H9 (cell line): ENCODE measurements around the gene RRAGD. TPM values are rescaled to one million over a fixed set of nuclear protein-coding genes. Genes with fewer than 3 reads are reported as not detected.

Source experiments
- DNase-seq: peaks from one replicate; pipeline ENCODE4 v3.0.0-alpha.2; 2017
- H2AFZ ChIP-seq: one replicate; pipeline ENCODE4 v1.6.1; 2013; ENCODE audit warnings: mild to moderate bottlenecking, low read length, control low read depth, moderate library complexity
- H2AK5ac ChIP-seq: 2 replicates; pipeline ENCODE4 v1.6.1; 2013; ENCODE audit warnings: low read length, control low read depth, mixed read lengths; ENCODE audit not compliant: insufficient read length
- H2BK120ac ChIP-seq: one replicate; pipeline ENCODE4 v1.6.1; 2013; ENCODE audit warnings: low read depth, mild to moderate bottlenecking, low read length, control low read depth, inconsistent platforms; ENCODE audit not compliant: poor library complexity, severe bottlenecking
- H2BK12ac ChIP-seq: 2 replicates; pipeline ENCODE4 v1.6.1; 2013; ENCODE audit warnings: low read length, control low read depth, mixed read lengths, low read depth; ENCODE audit not compliant: insufficient read length
- H2BK15ac ChIP-seq: 2 replicates; pipeline ENCODE4 v1.6.1; 2013; ENCODE audit warnings: low read depth, low read length, control low read depth
- H2BK20ac ChIP-seq: one replicate; pipeline ENCODE4 v1.6.1; 2013; ENCODE audit warnings: low read depth, mild to moderate bottlenecking, low read length, control low read depth, inconsistent platforms; ENCODE audit not compliant: poor library complexity, severe bottlenecking
- H2BK5ac ChIP-seq: 2 replicates; pipeline ENCODE4 v1.6.1; 2013; ENCODE audit warnings: low read length, control low read depth, mixed read lengths; ENCODE audit not compliant: insufficient read length
- H3K14ac ChIP-seq: 2 replicates; pipeline ENCODE4 v1.6.1; 2013; ENCODE audit warnings: low read length, control low read depth; ENCODE audit not compliant: insufficient read depth
- H3K18ac ChIP-seq: 2 replicates; pipeline ENCODE4 v1.6.1; 2013; ENCODE audit warnings: low read depth, mild to moderate bottlenecking, mixed read lengths, low read length, control low read depth; ENCODE audit not compliant: insufficient read length
- H3K23ac ChIP-seq: 2 replicates; pipeline ENCODE4 v1.6.1; 2013; ENCODE audit warnings: low read length, control low read depth, mixed read lengths, low read depth; ENCODE audit not compliant: insufficient read length
- H3K23me2 ChIP-seq: 2 replicates; pipeline ENCODE4 v1.6.1; 2013; ENCODE audit warnings: low read depth, mild to moderate bottlenecking, mixed read lengths, low read length, control low read depth; ENCODE audit not compliant: insufficient read length, poor library complexity, severe bottlenecking
- H3K27ac ChIP-seq: 2 replicates; pipeline ENCODE4 v1.5.1; 2013; ENCODE audit warnings: low read length, control low read depth, mixed read lengths, low read depth; ENCODE audit not compliant: insufficient read length
- H3K27me3 ChIP-seq: 2 replicates; pipeline ENCODE4 v1.6.1; 2013; ENCODE audit warnings: low read length, control low read depth, inconsistent platforms; ENCODE audit not compliant: insufficient read depth
- H3K4ac ChIP-seq: 2 replicates; pipeline ENCODE4 v1.6.1; 2013; ENCODE audit warnings: low read depth, mild to moderate bottlenecking, control low read depth, inconsistent platforms, low read length, moderate library complexity
- H3K4me1 ChIP-seq: 2 replicates; pipeline ENCODE4 v1.6.1; 2013; ENCODE audit warnings: low read length, control low read depth, inconsistent platforms; ENCODE audit not compliant: insufficient read depth
- H3K4me2 ChIP-seq: 2 replicates; pipeline ENCODE4 v1.6.1; 2013; ENCODE audit warnings: low read length, control low read depth, mixed read lengths; ENCODE audit not compliant: insufficient read length, insufficient read depth
- H3K56ac ChIP-seq: 2 replicates; pipeline ENCODE4 v1.6.1; 2013; ENCODE audit warnings: low read depth, mild to moderate bottlenecking, mixed read lengths, low read length, control low read depth; ENCODE audit not compliant: insufficient read length
- H3K79me1 ChIP-seq: 2 replicates; pipeline ENCODE4 v1.6.1; 2013; ENCODE audit warnings: low read depth, mild to moderate bottlenecking, moderate library complexity, low read length, control low read depth, inconsistent platforms; ENCODE audit not compliant: insufficient read depth, poor library complexity, severe bottlenecking
- H3K79me2 ChIP-seq: 2 replicates; pipeline ENCODE4 v1.6.1; 2013; ENCODE audit warnings: low read length, control low read depth, inconsistent platforms; ENCODE audit not compliant: insufficient read depth
- H3K9ac ChIP-seq: 2 replicates; pipeline ENCODE4 v1.6.1; 2013; ENCODE audit warnings: low read length, control low read depth, mixed read lengths; ENCODE audit not compliant: insufficient read length; ENCODE audit errors: extremely low read depth
- H3K9me3 ChIP-seq: one replicate; pipeline ENCODE4 v1.6.1; 2013; ENCODE audit warnings: low read depth, low read length, inconsistent platforms; ENCODE audit not compliant: control insufficient read depth
- H3T11ph ChIP-seq: one replicate; pipeline ENCODE4 v1.6.1; 2013; ENCODE audit warnings: mild to moderate bottlenecking, low read length, control low read depth, inconsistent platforms
- H4K20me1 ChIP-seq: one replicate; pipeline ENCODE4 v1.6.1; 2013; ENCODE audit not compliant: control insufficient read depth, insufficient read length, insufficient read depth
- H4K5ac ChIP-seq: 2 replicates; pipeline ENCODE4 v1.6.1; 2013; ENCODE audit warnings: low read depth, mild to moderate bottlenecking, mixed read lengths, low read length, control low read depth; ENCODE audit not compliant: insufficient read length
- H4K8ac ChIP-seq: replicated peaks from 2 replicates; pipeline ENCODE4 v1.6.1; 2013; ENCODE audit warnings: low read length, control low read depth, mixed read lengths, low read depth; ENCODE audit not compliant: insufficient read length
- H4K91ac ChIP-seq: 2 replicates; pipeline ENCODE4 v1.6.1; 2013; ENCODE audit warnings: low read depth, mild to moderate bottlenecking, moderate library complexity, mixed read lengths, low read length, control low read depth; ENCODE audit not compliant: insufficient read length
- H3K27ac Mint-ChIP-seq, 3 experiments: 2 replicates in 2 of 3; 3 replicates in 1 of 3; pipeline ENCODE4 v1.8.0; 2020 to 2021; ENCODE audit warnings: mixed read lengths in 3 of 3, mild to moderate bottlenecking in 1 of 3, moderate library complexity in 1 of 3
- H3K27me3 Mint-ChIP-seq: 2 replicates; pipeline ENCODE4 v1.8.0; 2021; ENCODE audit warnings: low read depth, mild to moderate bottlenecking, moderate library complexity, mixed read lengths
- H3K36me3 Mint-ChIP-seq, 3 experiments: 2 replicates in 2 of 3; 3 replicates in 1 of 3; pipeline ENCODE4 v1.8.0; 2020 to 2021; ENCODE audit warnings: low read depth in 3 of 3, mixed read lengths in 3 of 3; ENCODE audit not compliant: insufficient read depth in 1 of 3
- H3K4me1 Mint-ChIP-seq, 2 experiments: 2 replicates each; pipeline ENCODE4 v1.8.0; 2020; ENCODE audit warnings: mixed read lengths in 2 of 2
- H3K4me3 Mint-ChIP-seq, 2 experiments: 2 replicates in 1 of 2; 3 replicates in 1 of 2; pipeline ENCODE4 v1.8.0; 2020 to 2021; ENCODE audit warnings: mild to moderate bottlenecking in 2 of 2, mixed read lengths in 2 of 2, moderate library complexity in 1 of 2
- H3K9me3 Mint-ChIP-seq, 2 experiments: 2 replicates in 1 of 2; 3 replicates in 1 of 2; pipeline ENCODE4 v1.8.0; 2020; ENCODE audit warnings: mild to moderate bottlenecking in 2 of 2, mixed read lengths in 2 of 2, moderate library complexity in 1 of 2
- WGBS: extraction: QIAGEN DNeasy Blood & Tissue Kit; methylation state at CpG from one replicate; pipeline ENCODE4 v1.1.7; 2013; ENCODE audit warnings: missing lambda C conversion rate, low lambda C conversion rate, mixed read lengths; ENCODE audit not compliant: insufficient read length; ENCODE audit errors: extremely low coverage; 5-methylcytosine and 5-hydroxymethylcytosine counted together
- total RNA-seq: library from RNA; stranded (reverse); gene quantifications from 2 replicates; pipeline ENCODE4 v1.2.1, GENCODE V29; 2021
- TF ChIP-seq, protein P1 (sequence below): fragments of 200-600 bp; sonication (generic); conservative IDR thresholded peaks from 3 replicates; pipeline ENCODE4 v1.8.0; 2021; ENCODE audit warnings: antibody characterized with exemption, mild to moderate bottlenecking

The RRAGD gene
- total RNA-seq, 1 experiment from 2014 or later = 10.6 TPM

- Histone ChIP-seq H2BK120ac (no peak overlapping the region), H3K4me2 (no peak overlapping the region), H3K23me2 (no peaks in the 10 kb centered on the region), H3K23ac (no peak overlapping the region), H4K8ac (no peak overlapping the region), H2BK15ac (no peak overlapping the region), H3K27me3 (no peaks in the 10 kb centered on the region), H2AFZ (no peak overlapping the region), H3T11ph (no peak overlapping the region), H2BK5ac (no peak overlapping the region), H3K4ac (no peak overlapping the region), H3K79me2 (0 out of 2 replicates have a peak, but pooled peaks cover 3% of the 10 kb centered on the region), H3K18ac (no peak overlapping the region), H3K9me3 (no peaks in the 10 kb centered on the region), H3K27ac (no peak overlapping the region), H2BK20ac (no peak overlapping the region), H4K91ac (no peak overlapping the region), H3K79me1 (no peaks in the 10 kb centered on the region), H3K4me1 (no peaks in the 10 kb centered on the region), H2AK5ac (no peak overlapping the region), H3K9ac (no peak overlapping the region), H2BK12ac (no peak overlapping the region), H4K20me1 (no peaks in the 10 kb centered on the region), H4K5ac (no peak overlapping the region), H3K14ac (no peak overlapping the region), H3K56ac (no peak overlapping the region)
- Mint-ChIP-seq H3K36me3 (no peaks in the 10 kb centered on the region; a peak in 1 of 7 replicates), H3K27me3 (no peaks in the 10 kb centered on the region; the same call in 1 of the 2 replicates), H3K9me3 (no peaks in the 10 kb centered on the region; a peak in 1 of 5 replicates), H3K27ac (no peak overlapping the region; a peak in 1 of 7 replicates), H3K4me3 (no peak overlapping the region), H3K4me1 (peaks cover 6 to 13% of the 10 kb centered on the region in 2 experiments; a peak in 3 of 4 replicates)
- WGBS = no CpG with 5 or more reads among the region's 3 CpGs
- TF ChIP-seq, protein P1, sequence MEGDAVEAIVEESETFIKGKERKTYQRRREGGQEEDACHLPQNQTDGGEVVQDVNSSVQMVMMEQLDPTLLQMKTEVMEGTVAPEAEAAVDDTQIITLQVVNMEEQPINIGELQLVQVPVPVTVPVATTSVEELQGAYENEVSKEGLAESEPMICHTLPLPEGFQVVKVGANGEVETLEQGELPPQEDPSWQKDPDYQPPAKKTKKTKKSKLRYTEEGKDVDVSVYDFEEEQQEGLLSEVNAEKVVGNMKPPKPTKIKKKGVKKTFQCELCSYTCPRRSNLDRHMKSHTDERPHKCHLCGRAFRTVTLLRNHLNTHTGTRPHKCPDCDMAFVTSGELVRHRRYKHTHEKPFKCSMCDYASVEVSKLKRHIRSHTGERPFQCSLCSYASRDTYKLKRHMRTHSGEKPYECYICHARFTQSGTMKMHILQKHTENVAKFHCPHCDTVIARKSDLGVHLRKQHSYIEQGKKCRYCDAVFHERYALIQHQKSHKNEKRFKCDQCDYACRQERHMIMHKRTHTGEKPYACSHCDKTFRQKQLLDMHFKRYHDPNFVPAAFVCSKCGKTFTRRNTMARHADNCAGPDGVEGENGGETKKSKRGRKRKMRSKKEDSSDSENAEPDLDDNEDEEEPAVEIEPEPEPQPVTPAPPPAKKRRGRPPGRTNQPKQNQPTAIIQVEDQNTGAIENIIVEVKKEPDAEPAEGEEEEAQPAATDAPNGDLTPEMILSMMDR = no peak
- DNase-seq = no peak
Measured at GRCh38 chr6:89400050-89400449, 12.0 kb downstream of the RRAGD start.
